GM13976 (cell line): ENCODE measurements around the gene SPOCD1.
A peak's percentile ranks its signal among the peaks of the same experiment; 100 is the strongest.

Experiments used
- DNase-seq: peaks from one replicate; pipeline ENCODE4 v3.0.0; 2012; ENCODE audit warnings: low spot score
- CTCF ChIP-seq: IDR thresholded peaks from 2 replicates; pipeline ENCODE4 v1.5.1; 2012; ENCODE audit warnings: borderline replicate concordance, mild to moderate bottlenecking; ENCODE audit not compliant: insufficient read depth; ENCODE audit errors: extremely low read depth, missing control alignments, control extremely low read depth
- in situ Hi-C: fragments of 300-500 bp; cut with MboI; formaldehyde crosslinking; loops from one replicate; pipeline ENCODE4 v1.12.0; 2022; ENCODE audit warnings: low sequenced_read_pairs, mixed read lengths, inconsistent platforms; ENCODE audit not compliant: unreplicated experiment

The SPOCD1 gene

GRCh38 chr1:31765041-31765467, 50.8 kb downstream of the SPOCD1 start:
- no peak for DNase-seq
- in situ Hi-C loops, result no loop called here
- peak; percentile 2 for TF ChIP-seq CTCF

GRCh38 chr1:31764312-31765040, 51.3 kb downstream of the SPOCD1 start, which contains the start of gene ADGRB2:
Gene ADGRB2 (minus strand): TSS chr1:31764340. CDS start chr1:31757221, 7,119 bp downstream.
- peak; percentile 61 for DNase-seq
- no peak for TF ChIP-seq CTCF
- in situ Hi-C loops, result no loop called here

GRCh38 chr1:31763671-31764311, 52.0 kb downstream of the SPOCD1 start:
- TF ChIP-seq CTCF, result no peak
- in situ Hi-C loops, result no loop called here
- no peak for DNase-seq

- peak; percentile 76 for DNase-seq
- in situ Hi-C loops, result no loop called here
- peak; percentile 49 for TF ChIP-seq CTCF
These were observed 52.8 kb downstream of the SPOCD1 start for GRCh38 chr1:31762726-31763670.

GRCh38 chr1:31762323-31762722, 53.5 kb downstream of the SPOCD1 start:
- no peak for DNase-seq
- in situ Hi-C loops, result no loop called here
- no peak for TF ChIP-seq CTCF

- no peak for TF ChIP-seq CTCF
- no peak for DNase-seq
- in situ Hi-C loops, result no loop called here
These were observed 53.9 kb downstream of the SPOCD1 start for GRCh38 chr1:31761883-31762282.
